ENCODE data around the gene TAS2R38. TPM values are rescaled to one million over a fixed set of nuclear protein-coding genes. Genes with fewer than 3 reads are reported as not detected.

Gene TAS2R38
- total RNA-seq, 1 donor from 2014 or later: 5.1 TPM

- DNase-seq (ENCODE audit: low spot score): no peak
Measured at GRCh38 chr7:141976524-141977245, 3.1 kb upstream of the TAS2R38 start.

- DNase-seq (ENCODE audit: low spot score): peak; percentile 75
Measured at GRCh38 chr7:141975806-141976523, 2.4 kb upstream of the TAS2R38 start.

DNA sequence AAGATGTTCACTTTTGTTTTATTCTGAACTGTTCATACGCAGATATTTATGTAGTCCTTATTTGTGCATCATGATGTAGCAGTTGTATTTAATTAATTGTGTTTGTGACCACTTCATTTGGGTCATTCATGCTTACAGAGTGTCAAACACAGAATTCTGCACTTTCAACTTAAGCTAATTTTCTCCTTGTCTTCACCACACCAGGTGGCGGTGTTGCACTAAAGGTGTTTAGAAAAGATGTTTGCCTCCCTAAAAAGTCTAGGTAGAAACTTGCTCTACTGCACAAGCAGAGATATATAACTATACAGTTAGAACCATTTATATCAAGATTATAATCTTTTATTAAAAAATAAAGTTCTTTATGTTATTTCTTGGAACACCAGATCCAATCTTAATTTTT is 1.3 kb upstream of the TAS2R38 start:
- peak; percentile 11 for DNase-seq (ENCODE audit: low spot score)

GRCh38 chr7:141960687-141961422 is 12.7 kb downstream of the TAS2R38 start:
- DNase-seq (ENCODE audit: low spot score): peak; percentile 26

DNA sequence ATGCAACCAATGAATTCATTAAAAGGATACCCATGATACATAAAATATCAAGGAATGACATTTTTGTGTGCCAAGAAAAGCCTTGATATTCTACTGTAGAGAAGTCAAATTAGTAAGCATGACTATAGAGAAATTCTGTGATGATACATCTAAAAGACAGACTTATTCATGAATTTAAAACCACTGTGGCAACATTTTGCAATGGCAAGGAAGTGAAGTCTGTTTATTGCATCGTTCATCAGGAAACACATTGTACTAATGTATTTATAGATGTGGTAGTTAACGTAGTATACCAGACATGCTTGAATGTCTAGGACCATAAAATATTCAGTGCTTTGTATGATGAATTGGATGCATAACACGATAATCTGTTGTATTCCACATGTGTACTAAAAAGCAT is 17.5 kb downstream of the TAS2R38 start:
- DNase-seq (ENCODE audit: low spot score): peak; percentile 4

DNA sequence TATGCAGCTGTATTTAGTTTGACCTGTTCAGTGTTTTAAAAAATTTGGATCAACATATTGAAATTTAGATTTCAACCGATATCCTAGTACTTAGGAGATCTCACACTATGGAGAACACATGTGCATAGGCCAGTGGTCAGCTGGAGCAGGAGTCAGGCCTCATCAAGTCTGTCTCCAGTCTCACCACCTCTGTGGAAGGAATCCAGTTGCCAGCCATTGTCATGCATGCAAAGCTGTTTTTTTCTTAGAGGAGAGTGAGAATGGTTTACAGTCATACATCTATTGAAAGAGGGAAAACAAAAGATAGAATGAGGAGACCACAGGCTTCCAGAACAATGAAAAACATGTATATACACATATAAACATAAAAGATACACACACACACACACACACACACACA is 19.2 kb downstream of the TAS2R38 start:
- no peak for DNase-seq (ENCODE audit: low spot score)

DNA sequence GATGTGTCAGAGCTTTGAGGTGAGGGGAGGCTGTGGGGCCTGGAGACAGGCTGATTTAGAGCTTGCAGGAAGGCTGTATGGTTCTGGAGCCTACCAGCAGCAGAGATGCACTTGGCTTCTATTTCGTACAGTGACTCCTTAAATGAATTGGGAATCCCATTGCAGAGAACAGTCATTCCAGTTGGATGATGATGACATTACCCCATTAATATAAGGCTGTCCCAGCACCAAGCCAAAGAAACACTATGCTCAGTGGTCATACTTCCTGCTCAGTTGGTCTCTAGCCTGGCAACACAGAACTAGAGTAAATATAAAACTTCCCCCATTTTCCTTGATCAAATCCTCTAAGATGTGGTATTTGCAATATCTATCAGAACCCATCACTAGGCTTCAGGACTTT is 21.1 kb downstream of the TAS2R38 start:
- DNase-seq (ENCODE audit: low spot score): no peak

- DNase-seq (ENCODE audit: low spot score): no peak
Measured at GRCh38 chr7:141950806-141951205, 22.8 kb downstream of the TAS2R38 start.

DNA sequence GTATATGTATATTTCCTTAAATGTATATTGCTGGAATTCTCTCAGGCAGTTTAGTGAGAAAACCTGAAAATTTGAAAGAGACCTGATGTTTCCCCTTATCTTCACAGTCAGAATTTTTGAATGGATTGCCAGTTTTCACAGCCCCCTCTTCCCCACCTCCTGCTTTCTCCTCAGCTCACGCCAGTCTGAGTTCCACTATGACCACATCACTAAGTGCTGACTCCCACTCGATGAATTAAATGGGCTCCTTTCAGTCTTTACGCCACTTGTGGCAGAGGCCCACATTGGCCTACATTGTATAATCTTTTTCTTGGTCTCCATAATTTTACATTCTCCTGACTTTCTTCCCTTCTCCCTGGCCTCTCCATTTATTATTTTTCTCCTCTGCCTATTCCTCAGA is 23.7 kb downstream of the TAS2R38 start:
- DNase-seq (ENCODE audit: low spot score): no peak

- no peak for DNase-seq (ENCODE audit: low spot score)
Measured at GRCh38 chr7:141949451-141949850, 24.1 kb downstream of the TAS2R38 start.

GRCh38 chr7:141949021-141949420 is 24.6 kb downstream of the TAS2R38 start:
- no peak for DNase-seq (ENCODE audit: low spot score)

DNA sequence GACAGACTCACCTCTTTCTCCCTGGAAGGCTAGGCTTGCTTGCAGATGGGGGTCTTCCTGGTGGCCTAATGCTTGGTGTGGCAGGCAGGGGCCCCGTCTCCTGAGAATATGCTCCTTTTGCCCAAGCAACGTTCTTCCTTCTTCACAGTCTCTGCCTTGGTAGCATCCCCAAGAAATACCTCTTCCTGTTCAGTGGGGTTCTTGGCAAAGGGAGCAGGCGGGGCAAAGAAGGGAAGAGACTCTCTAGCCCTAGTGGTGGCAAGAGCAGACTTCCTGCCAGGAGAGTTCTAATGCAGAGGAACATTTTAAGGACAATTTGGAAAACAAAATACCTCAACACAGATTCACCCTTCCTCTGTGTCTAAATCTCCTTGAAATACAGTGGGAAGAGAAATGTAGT is 26.8 kb downstream of the TAS2R38 start, which contains the start of gene CLEC5A:
Gene CLEC5A, minus strand, starts transcription at position 179 of the 400 bp plus-strand sequence. CDS start 682 bp downstream, outside the sequence.
- DNase-seq (ENCODE audit: low spot score): no peak

GRCh38 chr7:141945356-141945755 is 28.2 kb downstream of the TAS2R38 start:
- no peak for DNase-seq (ENCODE audit: low spot score)

DNA sequence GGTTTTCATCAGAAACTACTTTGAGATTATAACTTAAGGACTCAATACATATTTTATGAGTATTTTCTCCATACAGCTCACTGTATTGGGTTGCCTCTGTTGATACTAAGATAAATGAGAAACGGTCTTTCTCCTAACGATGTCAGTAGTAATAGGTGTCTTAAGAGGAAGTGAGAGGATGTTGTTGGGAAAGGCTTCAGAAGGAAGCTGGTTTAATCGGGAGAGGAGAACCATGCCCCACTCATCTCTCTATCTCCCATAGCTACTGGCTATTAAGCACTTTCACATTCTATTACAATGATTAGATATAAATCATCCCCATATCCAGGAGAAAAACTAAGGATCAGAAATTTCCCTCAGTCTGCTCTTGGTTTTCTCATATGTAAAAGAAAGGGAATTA is 28.8 kb downstream of the TAS2R38 start:
- DNase-seq (ENCODE audit: low spot score): no peak

- DNase-seq (ENCODE audit: low spot score): no peak
Measured at GRCh38 chr7:141943846-141944245, 29.7 kb downstream of the TAS2R38 start.

DNA sequence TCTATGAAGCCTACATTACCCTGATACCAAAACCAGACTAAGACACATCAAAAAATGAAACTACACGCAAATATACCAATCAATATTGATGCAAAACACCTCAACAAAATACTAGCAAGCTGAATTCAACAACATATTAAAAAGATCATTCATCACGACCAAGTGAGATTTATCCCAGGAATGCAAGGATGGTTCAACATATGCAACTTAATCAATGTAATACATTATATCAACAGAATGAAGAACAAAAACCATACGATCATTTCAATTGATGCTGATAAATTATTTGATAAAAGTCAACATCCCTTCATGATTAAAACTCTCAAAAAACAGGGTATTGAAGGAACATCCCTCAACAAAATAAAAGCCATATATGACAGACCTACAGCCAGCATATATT is 32.5 kb downstream of the TAS2R38 start:
- no peak for DNase-seq (ENCODE audit: low spot score)

GRCh38 chr7:141930211-141930610 is 43.4 kb downstream of the TAS2R38 start:
- no peak for DNase-seq (ENCODE audit: low spot score)

- DNase-seq (ENCODE audit: low spot score): no peak
Measured at GRCh38 chr7:141928845-141929195, 44.8 kb downstream of the TAS2R38 start.

DNA sequence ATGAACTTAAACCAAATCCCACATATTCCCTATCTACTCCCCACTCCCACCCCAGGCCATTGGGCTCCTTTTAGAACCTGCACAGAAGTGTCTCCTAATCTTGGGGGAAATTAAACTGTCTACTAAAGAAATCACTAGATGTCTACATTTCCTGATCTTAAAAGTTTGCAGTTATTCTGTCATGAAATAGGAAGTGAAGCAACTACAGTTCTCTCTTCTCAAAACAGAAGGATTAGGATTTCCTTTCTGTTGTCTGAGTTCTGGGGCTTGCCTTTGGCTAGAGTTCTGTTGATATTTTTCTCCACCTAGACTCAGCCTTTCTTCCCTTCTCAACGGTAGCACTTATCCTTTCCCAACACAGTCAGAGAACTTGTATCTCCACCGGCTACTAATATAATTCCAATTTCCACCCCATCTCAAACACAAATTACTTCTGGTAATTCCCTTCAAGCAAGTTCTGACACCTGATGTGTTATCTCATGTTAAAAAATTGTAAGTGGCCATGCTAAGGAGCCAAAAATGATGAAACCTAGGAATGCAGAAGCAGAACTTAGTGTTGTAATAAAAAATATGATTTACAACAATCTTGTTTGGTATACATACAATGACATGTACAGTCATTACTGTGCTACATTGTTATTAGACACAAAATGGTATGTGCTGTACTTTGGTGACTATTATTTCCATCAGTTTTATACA is 45.3 kb downstream of the TAS2R38 start:
- DNase-seq (ENCODE audit: low spot score): no peak

Data from umbilical cord (tissue), 2 donors.